ENCODE results near the gene CCR9. TPM values are rescaled to one million over a fixed set of nuclear protein-coding genes. Genes with fewer than 3 reads are reported as not detected.

The CCR9 gene
- polyA plus RNA-seq, 1 donor from 2014 or later, result not detected

GRCh38 chr3:45911511-45912226 is 25.3 kb downstream of the CCR9 start:
- H3K27ac ChIP-seq (ENCODE audit: low read length), result no peak overlapping the region
- H4K20me1 ChIP-seq (ENCODE audit: insufficient read depth), result no peaks in the 10 kb centered on the region
- H3K36me3 ChIP-seq (ENCODE audit: insufficient read depth, low read length), result no peaks in the 10 kb centered on the region
- H3F3A ChIP-seq (ENCODE audit: insufficient read depth, low read length, poor library complexity, severe bottlenecking), result no peaks in the 10 kb centered on the region
- H3K27me3 ChIP-seq (ENCODE audit: insufficient read depth, low read depth, low read length), result no peaks in the 10 kb centered on the region
- H3K9me2 ChIP-seq (ENCODE audit: insufficient read depth, low read length), result no peaks in the 10 kb centered on the region
- no peaks in the 10 kb centered on the region for H3K79me2 ChIP-seq (replicated peaks; ENCODE audit: insufficient read depth, low read length)
- no peak for TF ChIP-seq EP300 (conservative IDR thresholded peaks at IDR 0.05; ENCODE audit: poor library complexity, severe bottlenecking)
- no peak for TF ChIP-seq MXI1 (conservative IDR thresholded peaks at IDR 0.05; ENCODE audit: poor library complexity, severe bottlenecking)
- no peak for TF ChIP-seq CTCF (IDR thresholded peaks at IDR 0.05; ENCODE audit: poor library complexity, severe bottlenecking)
- no peak for TF ChIP-seq REST (IDR thresholded peaks at IDR 0.05; ENCODE audit: borderline replicate concordance)
- TF ChIP-seq TAF1 (IDR thresholded peaks at IDR 0.05; ENCODE audit: low read depth), result no peak
- no peak for TF ChIP-seq RAD21 (conservative IDR thresholded peaks at IDR 0.05)
- no peak for TF ChIP-seq SMC3 (conservative IDR thresholded peaks at IDR 0.05; ENCODE audit: poor library complexity)
- no peak for TF ChIP-seq EZH2 (IDR thresholded peaks at IDR 0.05; ENCODE audit: borderline replicate concordance, insufficient read depth, low read length, poor library complexity, severe bottlenecking)
- TF ChIP-seq POLR2AphosphoS5 (IDR thresholded peaks at IDR 0.05), result no peak
- H3K4me3 ChIP-seq (ENCODE audit: low read length), result no peak overlapping the region
- no peak overlapping the region for H2AFZ ChIP-seq (ENCODE audit: low read depth, low read length)
- no peak overlapping the region for H3K4me2 ChIP-seq (ENCODE audit: low read length)
- no peaks in the 10 kb centered on the region for H3K9me3 ChIP-seq (ENCODE audit: low read length)
- no peak overlapping the region for H3K9ac ChIP-seq (ENCODE audit: low read length)

- H2AFZ ChIP-seq (ENCODE audit: low read depth, low read length), result no peak overlapping the region
- no peaks in the 10 kb centered on the region for H3K9me3 ChIP-seq (ENCODE audit: low read length)
- H3K4me2 ChIP-seq (ENCODE audit: low read length), result no peak overlapping the region
- H3F3A ChIP-seq (ENCODE audit: insufficient read depth, low read length, poor library complexity, severe bottlenecking), result no peaks in the 10 kb centered on the region
- H3K27ac ChIP-seq (ENCODE audit: low read length), result no peak overlapping the region
- no peaks in the 10 kb centered on the region for H3K27me3 ChIP-seq (ENCODE audit: insufficient read depth, low read depth, low read length)
- TF ChIP-seq RAD21 (conservative IDR thresholded peaks at IDR 0.05), result no peak
- no peak for TF ChIP-seq TAF1 (IDR thresholded peaks at IDR 0.05; ENCODE audit: low read depth)
- H3K9me2 ChIP-seq (ENCODE audit: insufficient read depth, low read length), result no peaks in the 10 kb centered on the region
- no peaks in the 10 kb centered on the region for H3K36me3 ChIP-seq (ENCODE audit: insufficient read depth, low read length)
- H3K4me3 ChIP-seq (ENCODE audit: low read length), result no peak overlapping the region
- H3K79me2 ChIP-seq (replicated peaks; ENCODE audit: insufficient read depth, low read length), result no peaks in the 10 kb centered on the region
- H4K20me1 ChIP-seq (ENCODE audit: insufficient read depth), result no peaks in the 10 kb centered on the region
- H3K9ac ChIP-seq (ENCODE audit: low read length), result no peak overlapping the region
These were observed 26.1 kb downstream of the CCR9 start for GRCh38 chr3:45912435-45912834.
